Measurements from ENCODE around the gene TRIM23.
A peak's percentile ranks its signal among the peaks of the same experiment; 100 is the strongest.

Gene TRIM23

GRCh38 chr5:65640240-65640639 lies 16.1 kb upstream of the TRIM23 start:
- no peaks in the 10 kb centered on the region for H3K27me3 ChIP-seq (ENCODE audit: insufficient read depth, low read depth)
- no peaks in the 10 kb centered on the region for H4K20me1 ChIP-seq (ENCODE audit: insufficient read depth)
- no peaks in the 10 kb centered on the region for H3K79me2 ChIP-seq (ENCODE audit: insufficient read depth, low read depth)
- H3K27ac ChIP-seq = no peak overlapping the region
- H2AFZ ChIP-seq (ENCODE audit: low read depth) = no peak overlapping the region
- H3K4me3 ChIP-seq (IDR thresholded peaks at IDR 0.05; ENCODE audit: insufficient read depth, low read depth, low read length) = no peak overlapping the region
- TF ChIP-seq, protein P1, sequence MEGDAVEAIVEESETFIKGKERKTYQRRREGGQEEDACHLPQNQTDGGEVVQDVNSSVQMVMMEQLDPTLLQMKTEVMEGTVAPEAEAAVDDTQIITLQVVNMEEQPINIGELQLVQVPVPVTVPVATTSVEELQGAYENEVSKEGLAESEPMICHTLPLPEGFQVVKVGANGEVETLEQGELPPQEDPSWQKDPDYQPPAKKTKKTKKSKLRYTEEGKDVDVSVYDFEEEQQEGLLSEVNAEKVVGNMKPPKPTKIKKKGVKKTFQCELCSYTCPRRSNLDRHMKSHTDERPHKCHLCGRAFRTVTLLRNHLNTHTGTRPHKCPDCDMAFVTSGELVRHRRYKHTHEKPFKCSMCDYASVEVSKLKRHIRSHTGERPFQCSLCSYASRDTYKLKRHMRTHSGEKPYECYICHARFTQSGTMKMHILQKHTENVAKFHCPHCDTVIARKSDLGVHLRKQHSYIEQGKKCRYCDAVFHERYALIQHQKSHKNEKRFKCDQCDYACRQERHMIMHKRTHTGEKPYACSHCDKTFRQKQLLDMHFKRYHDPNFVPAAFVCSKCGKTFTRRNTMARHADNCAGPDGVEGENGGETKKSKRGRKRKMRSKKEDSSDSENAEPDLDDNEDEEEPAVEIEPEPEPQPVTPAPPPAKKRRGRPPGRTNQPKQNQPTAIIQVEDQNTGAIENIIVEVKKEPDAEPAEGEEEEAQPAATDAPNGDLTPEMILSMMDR (conservative IDR thresholded peaks at IDR 0.05; ENCODE audit: low read depth, low read length) = no peak
- no peak overlapping the region for H3K9ac ChIP-seq
- H3K36me3 ChIP-seq (ENCODE audit: insufficient read depth) = no peaks in the 10 kb centered on the region; the same call in 1 of the 2 replicates
- H3K4me2 ChIP-seq = no peak overlapping the region
- no peaks in the 10 kb centered on the region for H3K4me1 ChIP-seq (ENCODE audit: low read depth, poor library complexity, severe bottlenecking)

- Histone ChIP-seq H3K36me3 (ENCODE audit: insufficient read depth) (no peaks in the 10 kb centered on the region), H3K4me3 (IDR thresholded peaks at IDR 0.05; ENCODE audit: insufficient read depth, low read depth, low read length) (no peak overlapping the region), H3K27me3 (ENCODE audit: insufficient read depth, low read depth) (no peaks in the 10 kb centered on the region), H4K20me1 (ENCODE audit: insufficient read depth) (no peaks in the 10 kb centered on the region), H3K4me2 (no peak overlapping the region), H3K4me1 (ENCODE audit: low read depth, poor library complexity, severe bottlenecking) (peaks cover 6% of the 10 kb centered on the region), H3K9ac (no peak overlapping the region), H2AFZ (ENCODE audit: low read depth) (no peak overlapping the region), H3K27ac (no peak overlapping the region), H3K79me2 (ENCODE audit: insufficient read depth, low read depth) (peaks cover 51% of the 10 kb centered on the region)
- TF ChIP-seq, protein P1 (conservative IDR thresholded peaks at IDR 0.05; ENCODE audit: low read depth, low read length) = no peak
Observed at GRCh38 chr5:65630981-65631380, 6.8 kb upstream of the TRIM23 start.

DNA sequence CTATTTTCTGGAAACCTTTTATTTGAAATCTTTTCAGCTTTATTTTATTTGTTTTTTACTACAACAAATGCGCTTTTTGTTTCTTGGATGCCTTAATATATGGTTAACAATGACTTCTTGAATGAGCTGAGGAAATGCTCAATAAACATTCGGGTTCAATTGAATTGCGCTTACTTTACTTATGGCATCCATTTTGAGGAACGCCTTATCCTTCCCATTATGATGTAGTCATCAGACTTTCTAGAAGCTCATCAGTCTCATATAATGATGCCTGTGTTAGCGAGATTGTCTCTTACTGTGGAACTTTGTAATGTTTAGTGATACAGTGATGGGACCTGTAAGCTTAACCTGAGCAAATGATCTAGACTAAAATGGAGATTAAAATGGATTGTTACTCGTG lies 1.6 kb upstream of the TRIM23 start:
- Histone ChIP-seq H3K9ac (peak overlapping the region; percentile 78), H3K4me3 (IDR thresholded peaks at IDR 0.05; ENCODE audit: insufficient read depth, low read depth, low read length) (no peak overlapping the region), H3K36me3 (ENCODE audit: insufficient read depth) (no peaks in the 10 kb centered on the region), H3K79me2 (ENCODE audit: insufficient read depth, low read depth) (peaks cover 83% of the 10 kb centered on the region), H3K4me2 (peak overlapping the region; percentile 92), H3K4me1 (ENCODE audit: low read depth, poor library complexity, severe bottlenecking) (peaks cover 31% of the 10 kb centered on the region), H4K20me1 (ENCODE audit: insufficient read depth) (no peaks in the 10 kb centered on the region), H2AFZ (ENCODE audit: low read depth) (peak overlapping the region; percentile 67; the same call in 1 of the 2 replicates), H3K27ac (peak overlapping the region; percentile 70), H3K27me3 (ENCODE audit: insufficient read depth, low read depth) (no peaks in the 10 kb centered on the region)
- TF ChIP-seq, protein P1 (conservative IDR thresholded peaks at IDR 0.05; ENCODE audit: low read depth, low read length) = no peak

GRCh38 chr5:65624571-65625555 lies 730 bp upstream of the TRIM23 start, which contains the start of the genes SHLD3 and TRAPPC13:
Gene SHLD3, plus strand, starts transcription at chr5:65625027. Its CDS starts 4,561 bp downstream, at chr5:65629588.
Gene TRAPPC13, plus strand, starts transcription at chr5:65625027. Its CDS starts 34 bp downstream, at chr5:65625061.
- Histone ChIP-seq H3K9ac (peak within 1 kb of the TSS; percentile 78), H3K27me3 (ENCODE audit: insufficient read depth, low read depth) (no peaks in the 10 kb centered on the region), H3K27ac (peak within 1 kb of the TSS; percentile 70), H3K4me3 (IDR thresholded peaks at IDR 0.05; ENCODE audit: insufficient read depth, low read depth, low read length) (no peak within 1 kb of the TSS), H3K36me3 (ENCODE audit: insufficient read depth) (no peaks in the 10 kb centered on the region), H3K4me2 (peak within 1 kb of the TSS; percentile 97), H4K20me1 (ENCODE audit: insufficient read depth) (no peaks in the 10 kb centered on the region), H2AFZ (ENCODE audit: low read depth) (peak within 1 kb of the TSS; percentile 67), H3K4me1 (ENCODE audit: low read depth, poor library complexity, severe bottlenecking) (peaks cover 31% of the 10 kb centered on the region), H3K79me2 (ENCODE audit: insufficient read depth, low read depth) (peaks cover 76% of the 10 kb centered on the region)
- TF ChIP-seq, protein P1 (conservative IDR thresholded peaks at IDR 0.05; ENCODE audit: low read depth, low read length) = 0 out of 2 replicates have a peak, but pooled peaks have one; percentile 19

Data from KMS-11 (cell line).